Stimulated activated CD4-positive, alpha-beta T cell treated with anti-CD3 and anti-CD28 coated beads, Interleukin-15, amount 100 ng/mL, for 1 hour (primary cell): ENCODE data around the gene UBL4B.
"Not testable (repeated sequence)": the region's sequence is repeated elsewhere in the genome, so short reads cannot be mapped to it uniquely, and the experiment has no call there.

Experiments
- DNase-seq, 2 donors: peaks; one replicate each; pipeline ENCODE4 v3.0.0-alpha.2; 2020; ENCODE audit warnings: low read depth in 1 of 2, low spot score in 1 of 2

The UBL4B gene

GRCh38 chr1:110112143-110112542 lies at the start of gene UBL4B:
Gene UBL4B, plus strand, starts transcription at chr1:110112443. Its CDS starts 92 bp downstream, at chr1:110112535.
- DNase-seq = no peak

DNA sequence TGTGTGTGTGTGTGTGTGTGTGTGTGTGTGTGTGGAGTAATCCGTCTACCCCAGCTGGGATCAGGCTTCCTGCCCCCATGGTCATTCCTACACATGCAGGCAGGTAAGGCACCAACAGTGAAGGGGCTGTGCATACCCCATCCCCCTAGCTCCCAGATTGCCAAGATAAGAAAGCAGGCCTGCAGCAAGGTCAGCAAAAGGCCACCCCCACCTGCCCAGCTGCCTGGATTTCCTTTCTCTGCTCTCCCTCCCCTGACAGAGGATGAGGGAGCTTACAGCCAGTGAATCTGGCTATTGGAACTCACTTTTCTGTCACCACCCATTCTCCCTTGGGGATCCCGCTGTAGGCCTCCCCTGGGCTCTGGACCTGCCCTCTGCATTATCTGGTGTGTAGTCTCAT lies 49.6 kb upstream of the UBL4B start:
- DNase-seq = no peak

DNA sequence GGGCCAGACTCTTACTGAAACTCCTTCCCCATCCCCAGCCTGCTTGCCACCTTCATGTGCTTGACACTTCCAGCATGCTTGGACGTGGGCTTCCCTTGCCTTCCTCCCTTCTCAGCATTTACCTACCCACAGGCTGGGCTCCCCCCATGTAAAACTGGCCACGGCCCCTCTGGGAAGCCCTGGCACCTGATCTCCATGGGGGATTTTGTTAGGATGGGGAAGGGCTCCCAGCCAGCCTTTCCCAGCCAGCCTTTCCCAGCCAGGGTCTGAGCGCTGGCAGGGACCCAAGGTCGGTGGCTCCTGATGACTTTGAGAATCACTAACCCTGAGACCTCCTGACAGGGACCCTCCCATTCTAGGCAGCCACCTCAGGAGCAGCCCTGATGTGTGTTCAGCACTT lies 48.5 kb upstream of the UBL4B start:
- no peak for DNase-seq

DNA sequence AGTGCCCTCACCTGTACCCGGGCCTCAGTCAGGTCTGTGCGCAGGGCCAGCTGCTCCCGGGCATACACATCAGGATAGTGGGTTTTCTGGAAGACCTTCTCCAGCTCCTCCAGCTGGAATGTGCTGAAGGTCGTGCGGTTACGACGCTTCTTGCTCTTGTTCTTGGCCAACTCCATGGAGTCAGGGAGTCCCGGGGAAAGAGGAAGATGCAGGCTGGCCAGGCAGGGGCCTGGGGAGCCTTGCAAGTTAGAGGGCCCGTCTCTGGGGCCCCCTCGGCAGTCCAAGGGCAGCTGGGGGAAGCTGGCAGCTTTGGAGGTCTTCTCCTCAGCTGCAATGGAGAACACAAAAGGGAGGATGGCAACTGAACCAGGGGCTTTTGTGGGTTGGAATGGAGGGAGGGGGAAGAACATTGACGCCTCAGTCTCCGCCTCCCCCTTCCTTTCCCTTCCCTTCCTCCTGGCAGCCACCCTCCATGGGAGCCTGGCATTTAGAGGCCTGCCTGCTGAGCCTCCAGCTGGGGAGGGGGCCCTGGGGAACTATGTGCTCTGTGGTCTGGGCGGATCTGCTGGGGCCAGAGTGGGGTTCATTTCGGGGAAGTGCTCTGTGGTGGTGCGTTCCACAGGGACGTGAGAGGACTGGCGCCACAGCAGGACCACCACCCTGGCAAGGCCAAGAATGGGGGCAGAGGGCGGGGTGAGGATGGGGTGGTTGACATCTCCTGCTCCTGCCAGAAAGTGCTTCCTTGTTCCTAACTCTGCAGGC lies 47.5 kb upstream of the UBL4B start:
- no peak for DNase-seq

- no peak for DNase-seq
Observed at GRCh38 chr1:110065841-110066240, 46.4 kb upstream of the UBL4B start.

- no peak for DNase-seq
Observed at GRCh38 chr1:110067479-110067892, 44.8 kb upstream of the UBL4B start.

GRCh38 chr1:110067893-110068645 lies 44.2 kb upstream of the UBL4B start:
- no peak for DNase-seq

DNA sequence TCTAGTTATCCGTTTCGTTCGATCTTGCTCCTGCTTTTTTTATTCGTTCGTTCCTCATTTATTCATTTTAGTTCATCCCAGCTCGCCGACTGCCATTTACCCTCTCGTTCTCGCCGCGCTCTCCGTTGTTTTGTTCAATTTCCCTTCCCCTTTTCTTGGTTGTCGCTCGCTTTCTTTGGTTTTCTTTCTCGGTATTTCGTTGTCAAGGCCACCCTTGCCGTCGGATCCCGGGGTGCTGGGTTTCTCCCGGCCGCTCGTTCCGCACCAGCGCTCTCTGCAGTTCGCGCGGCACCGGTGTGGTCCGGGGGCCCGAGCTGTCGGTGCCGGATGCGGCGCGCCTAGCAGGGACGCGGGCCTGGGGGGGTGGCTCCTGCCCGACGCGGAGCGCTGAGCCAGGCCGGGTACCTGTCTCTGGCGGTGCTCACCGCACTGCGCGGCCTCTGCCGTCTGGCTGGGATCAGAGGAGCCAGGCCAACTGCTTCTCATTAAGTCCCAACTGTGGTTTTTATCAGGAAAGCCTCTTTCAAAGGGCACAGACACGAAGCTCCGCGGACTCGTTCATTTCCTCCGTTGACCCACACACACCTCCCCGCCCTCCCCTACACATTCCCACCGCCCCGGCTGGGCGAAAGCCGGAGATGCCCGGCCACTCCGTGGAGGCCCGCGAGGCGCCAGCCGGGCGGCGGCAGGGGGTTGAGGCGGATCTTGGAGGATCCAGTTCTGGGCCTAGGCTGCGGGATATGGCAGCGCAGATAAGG lies 43.4 kb upstream of the UBL4B start:
- DNase-seq = no peak

DNA sequence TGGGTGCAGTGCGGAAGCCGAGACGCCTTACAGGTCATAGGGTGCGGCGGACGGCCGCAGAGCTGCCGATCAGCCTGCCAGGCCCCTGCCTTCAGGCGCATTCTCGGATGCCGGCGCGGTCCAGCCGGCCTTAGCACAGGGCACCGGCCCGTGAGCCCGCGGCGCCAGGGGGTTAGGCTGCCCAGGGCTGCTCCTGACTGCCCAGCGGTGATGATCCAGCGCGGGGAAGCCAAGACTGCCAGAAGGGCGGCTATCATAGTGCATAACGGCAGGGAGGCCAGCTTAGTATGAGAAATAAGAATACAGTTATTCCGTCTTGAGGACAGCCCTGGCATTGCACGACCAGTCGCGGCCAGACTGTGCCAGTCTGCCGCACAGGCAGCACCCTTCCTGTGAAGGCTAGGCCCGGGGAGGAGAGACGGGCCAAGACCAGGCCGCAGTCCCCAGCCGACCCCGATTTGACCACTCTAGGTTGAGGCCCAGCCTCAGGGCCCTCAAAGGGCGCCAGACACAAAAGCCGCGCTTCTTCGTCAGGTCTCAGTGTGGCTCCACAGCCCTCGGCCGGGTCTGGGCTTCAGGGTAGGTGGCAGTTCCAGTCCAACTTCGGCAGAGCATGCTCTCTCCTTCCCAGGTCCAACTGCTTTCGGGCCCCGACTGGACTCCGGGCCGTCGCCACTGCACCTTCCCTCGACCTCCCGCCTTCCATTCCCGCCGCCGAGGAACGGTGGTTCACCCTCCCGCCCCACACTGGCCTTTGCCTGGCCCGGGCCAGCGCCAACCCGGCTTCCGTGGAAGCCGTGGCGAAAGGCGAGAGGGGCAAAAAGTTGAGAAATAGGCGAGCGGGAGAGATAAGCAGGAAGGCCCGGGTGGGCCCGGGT lies 42.6 kb upstream of the UBL4B start:
- no peak for DNase-seq

DNA sequence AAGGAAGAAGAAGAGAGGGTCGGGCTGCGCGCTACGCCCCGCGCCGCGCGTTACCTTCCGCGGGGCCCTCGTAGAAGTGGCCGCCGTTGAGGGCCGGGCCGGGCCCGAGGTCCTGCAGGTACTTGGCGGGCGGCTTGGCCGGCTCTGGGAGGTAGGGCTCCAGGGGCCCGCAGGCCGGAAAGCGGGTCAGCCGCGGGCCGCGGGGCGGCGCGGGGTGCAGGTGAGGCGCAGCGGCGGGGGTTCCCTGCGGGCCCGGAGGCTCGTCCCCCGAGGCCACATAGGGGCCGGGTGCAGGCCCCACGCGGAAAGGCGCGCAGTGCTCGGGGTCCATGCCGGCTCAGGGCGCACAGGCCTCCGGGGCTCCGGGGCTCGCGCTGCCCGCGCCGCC lies 42.0 kb upstream of the UBL4B start:
- no peak for DNase-seq

DNA sequence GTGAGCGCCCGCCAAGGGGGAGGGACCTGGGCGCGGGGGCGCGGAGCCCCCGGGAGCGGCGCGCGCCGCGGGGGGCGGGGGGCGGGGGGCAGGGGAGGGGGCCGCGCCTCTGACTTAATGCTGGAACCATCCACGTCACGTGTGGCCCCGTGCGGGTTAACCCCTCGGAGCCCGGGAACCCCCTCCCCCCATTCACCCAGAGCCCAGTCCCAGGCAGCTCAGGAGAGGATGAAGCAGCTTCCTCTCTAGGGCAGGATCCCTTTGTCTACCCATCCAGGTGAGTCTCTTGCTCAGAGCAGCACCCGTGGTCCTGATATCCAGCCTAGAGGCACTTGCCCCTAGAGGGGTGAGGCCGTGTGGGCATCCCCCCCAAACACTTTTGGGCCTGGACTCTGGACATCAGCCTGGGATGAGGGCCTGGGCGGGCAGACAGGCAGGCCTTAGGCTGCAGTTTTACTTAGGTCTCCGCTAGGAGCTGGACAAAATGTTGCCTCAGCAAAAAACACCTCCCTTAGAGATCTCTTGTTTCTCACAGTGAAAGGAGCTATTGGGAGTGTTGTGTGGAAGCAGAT lies 41.5 kb upstream of the UBL4B start, which contains the start of gene ALX3:
Gene ALX3, minus strand, starts transcription at position 2 of the 572 bp plus-strand sequence. CDS start 60 bp downstream, outside the sequence.
- DNase-seq = no peak

GRCh38 chr1:110074166-110074565 lies 38.1 kb upstream of the UBL4B start:
- no peak for DNase-seq

DNA sequence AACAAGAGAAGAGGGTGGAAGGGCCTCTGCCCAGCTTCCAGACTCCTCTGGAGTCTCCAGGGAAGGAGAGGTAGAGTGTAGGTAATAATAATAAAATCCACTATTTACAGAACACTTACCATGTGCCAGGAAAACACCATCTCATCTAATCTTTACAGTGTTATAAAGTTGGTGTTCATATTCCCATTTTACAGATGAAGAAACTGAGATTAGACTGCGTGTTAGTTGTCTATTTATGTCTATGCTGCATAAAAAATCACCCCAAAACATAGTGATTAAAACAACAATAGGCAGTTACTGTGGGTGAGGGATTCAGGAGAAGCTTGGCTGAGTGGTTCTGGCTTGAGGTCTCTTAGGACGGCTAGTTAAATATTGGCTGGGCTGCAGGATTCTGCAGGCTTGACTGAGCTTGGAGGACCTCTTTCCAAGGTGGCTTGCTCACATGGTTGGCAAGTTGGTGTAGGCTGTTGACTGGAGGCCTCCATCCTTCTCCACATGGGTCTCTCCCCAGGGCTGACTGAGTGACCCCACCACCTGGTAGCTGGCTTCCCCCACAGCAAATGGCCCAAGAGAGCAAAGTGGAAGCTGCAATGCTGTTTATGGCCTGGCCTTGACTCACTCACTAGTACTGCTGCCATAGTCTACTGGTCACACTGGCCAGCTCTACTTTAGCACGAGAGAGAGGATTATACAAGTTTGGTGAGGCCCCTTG lies 35.3 kb upstream of the UBL4B start:
- no peak for DNase-seq

DNA sequence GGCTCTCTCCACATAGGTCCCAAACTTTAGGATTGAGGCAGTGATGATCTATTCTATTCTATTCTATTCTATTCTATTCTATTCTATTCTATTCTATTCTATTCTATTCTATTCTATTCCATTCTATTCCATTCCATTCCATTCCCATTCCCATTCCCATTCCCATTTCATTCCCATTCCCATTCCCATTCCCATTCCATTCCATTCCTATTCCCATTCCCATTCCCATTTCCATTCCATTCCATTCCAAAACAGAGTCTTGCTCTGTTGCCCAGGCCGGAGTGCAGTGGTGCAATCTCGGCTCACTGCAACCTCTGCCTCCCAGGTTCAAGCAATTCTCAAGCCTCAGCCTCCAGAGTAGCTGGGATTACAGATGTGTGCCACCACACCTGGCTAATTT lies 32.2 kb upstream of the UBL4B start:
- DNase-seq = not testable (repeated sequence)

- no peak for DNase-seq
Observed at GRCh38 chr1:110081061-110081460, 31.2 kb upstream of the UBL4B start.

GRCh38 chr1:110082477-110082876 lies 29.8 kb upstream of the UBL4B start:
- DNase-seq = no peak

DNA sequence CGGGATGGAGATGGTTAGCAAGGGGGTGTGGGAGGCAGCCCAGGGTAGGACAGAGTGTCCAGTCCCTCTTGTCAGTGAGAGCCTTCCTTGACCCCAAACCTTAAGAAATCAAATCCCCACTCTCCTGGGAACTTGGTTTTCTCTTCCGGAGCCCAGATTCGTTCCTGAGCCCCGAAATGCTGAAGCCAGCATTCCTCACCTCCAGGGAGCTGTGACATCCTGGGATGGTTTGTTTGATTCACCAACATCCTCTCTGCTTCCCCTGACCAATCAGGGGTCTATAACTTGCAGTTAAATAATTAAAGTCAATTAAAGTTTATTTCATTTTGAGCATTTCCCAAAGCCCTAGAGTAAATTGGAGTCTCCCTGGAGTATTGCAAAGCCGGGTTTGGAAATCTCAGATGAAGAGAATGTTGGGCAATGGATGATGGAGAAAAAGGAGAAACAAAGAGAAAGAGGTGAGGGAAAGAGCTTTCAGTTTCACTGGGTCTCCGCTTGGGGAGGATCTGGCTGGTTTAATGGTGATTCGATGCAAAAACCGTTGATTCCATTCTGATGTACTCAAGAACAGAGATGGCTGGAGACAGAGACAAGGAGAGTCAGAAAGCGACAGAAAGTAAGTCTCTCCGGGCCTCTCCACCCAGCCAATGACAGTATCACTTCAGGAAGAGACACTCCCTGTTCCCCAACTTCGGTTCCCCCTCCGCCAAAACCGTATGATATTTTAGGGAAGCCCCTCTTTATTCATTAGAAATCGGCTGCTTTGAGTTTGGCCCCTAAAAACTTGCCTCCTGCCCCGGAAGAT lies 29.0 kb upstream of the UBL4B start:
- DNase-seq = no peak

DNA sequence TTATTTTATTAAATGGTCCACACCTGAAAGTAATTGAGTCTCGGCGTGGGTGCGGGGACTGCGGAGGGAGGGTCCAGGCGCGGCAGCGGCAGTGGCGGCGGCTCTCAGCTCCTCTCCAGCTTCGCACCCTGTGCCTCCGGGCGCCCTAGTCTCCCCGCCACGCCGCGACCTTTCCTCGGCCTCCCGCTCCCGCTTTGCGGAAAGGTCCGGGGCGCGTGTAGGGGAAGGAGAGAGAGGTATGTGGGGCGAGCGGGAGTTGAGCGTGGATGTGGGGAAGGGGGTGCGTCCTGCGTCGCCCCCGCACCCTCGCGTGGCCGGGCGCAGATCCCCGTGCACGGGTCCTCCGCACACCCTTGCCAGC lies 28.4 kb upstream of the UBL4B start:
- no peak for DNase-seq
